Esophagus muscularis mucosa (tissue), 4 donors: ENCODE data around the gene MYH14. TPM values are rescaled to one million over a fixed set of nuclear protein-coding genes. Genes with fewer than 3 reads are reported as not detected.

Experiments
- DNase-seq: peaks from one replicate; pipeline ENCODE4 v3.0.0-alpha.2; 2017; ENCODE audit errors: extremely low spot score
- H3K27ac ChIP-seq, 4 donors: fragments of 200-600 bp; sonication (generic); replicated peaks in 1 of 4; 1 replicate in 3 of 4; 2 replicates in 1 of 4; pipeline ENCODE4 v1.5.1; 2016 to 2019; ENCODE audit warnings: mild to moderate bottlenecking in 1 of 4
- H3K27me3 ChIP-seq, 4 donors: fragments of 200-600 bp; sonication (generic); one replicate each; pipeline versions ENCODE4 v1.5.1 to v1.6.0; 2016 to 2019
- H3K36me3 ChIP-seq, 4 donors: fragments of 200-600 bp; sonication (generic); one replicate each; pipeline ENCODE4 v1.5.1; 2016 to 2019
- H3K4me1 ChIP-seq, 4 donors: fragments of 200-600 bp; sonication (generic); one replicate each; pipeline ENCODE4 v1.5.1; 2016 to 2019
- H3K4me3 ChIP-seq, 4 donors: fragments of 200-600 bp; sonication (generic); 1 replicate in 2 of 4; 2 replicates in 2 of 4; pipeline ENCODE4 v1.5.1; 2016 to 2019; ENCODE audit warnings: mild to moderate bottlenecking in 4 of 4, moderate library complexity in 1 of 4
- H3K9me3 ChIP-seq, 4 donors: fragments of 200-600 bp; sonication (generic); 1 replicate in 3 of 4; 2 replicates in 1 of 4; pipeline ENCODE4 v1.5.1; 2016 to 2019
- CTCF ChIP-seq, 3 experiments: fragments of 200-600 bp in 2 of 3; fragments of 450-650 bp in 1 of 3; sonication (generic) in 2 of 3; IDR thresholded peaks; one replicate each; pipeline ENCODE4 v1.5.1; 2017 to 2019; ENCODE audit warnings: antibody characterized with exemption in 3 of 3, mild to moderate bottlenecking in 2 of 3, moderate library complexity in 1 of 3
- EP300 ChIP-seq: sonication (generic); formaldehyde crosslinking; IDR thresholded peaks from one replicate; pipeline ENCODE4 v1.6.1; 2017; ENCODE audit warnings: antibody characterized with exemption
- POLR2A ChIP-seq: fragments of 450-650 bp; IDR thresholded peaks from one replicate; pipeline ENCODE4 v1.6.1; 2017; ENCODE audit warnings: antibody characterized with exemption, moderate library complexity, mild to moderate bottlenecking, low read depth
- POLR2AphosphoS5 ChIP-seq, 2 donors: sonication (generic); formaldehyde crosslinking; IDR thresholded peaks; one replicate each; pipeline ENCODE4 v1.6.1; 2017; ENCODE audit warnings: antibody characterized with exemption in 2 of 2
- WGBS: methylation state at CpG from one replicate; pipeline ENCODE4 v1.1.5; 2018; 5-methylcytosine and 5-hydroxymethylcytosine counted together
- intact Hi-C: fragments of 100-400 bp; cut with DNase I; formaldehyde crosslinking; loops from one replicate; pipeline ENCODE4 v1.15.1; 2023
- total RNA-seq, 4 donors: library from RNA; depleted of rRNA; stranded (reverse); fragments of >200 nt; gene quantifications; one replicate each; pipeline versions ENCODE4 v1.1.0 to v1.2.1, GENCODE V29; 2016

The MYH14 gene
- total RNA-seq, 4 donors from 2014 or later: 2.5 to 10.1 (median 5.3) TPM

- intact Hi-C loops: no loop called here
- H3K27me3 ChIP-seq: peaks cover 0 to 9% (median 0%) of the 10 kb centered on the region in 4 donors
- 84% methylated on average over 2 of the region's 2 CpGs for WGBS
- no peak overlapping the region for H3K4me3 ChIP-seq
- peaks cover 0 to 61% (median 34%) of the 10 kb centered on the region in 4 donors for H3K36me3 ChIP-seq
- no peak overlapping the region for H3K27ac ChIP-seq
- DNase-seq: no peak
- no peak for TF ChIP-seq CTCF (IDR thresholded peaks at IDR 0.05)
- no peak for TF ChIP-seq POLR2AphosphoS5 (IDR thresholded peaks at IDR 0.05)
- no peak for TF ChIP-seq POLR2A
- no peak for TF ChIP-seq EP300
- no peaks in the 10 kb centered on the region for H3K4me1 ChIP-seq
- peaks cover 0 to 45% (median 36%) of the 10 kb centered on the region in 4 donors for H3K9me3 ChIP-seq
Observed at GRCh38 chr19:50285833-50286232, 82.4 kb downstream of the MYH14 start.

GRCh38 chr19:50286443-50286842 lies 83.0 kb downstream of the MYH14 start:
- intact Hi-C loops: no loop called here
- 93% methylated on average over 18 of the region's 18 CpGs for WGBS

GRCh38 chr19:50287331-50287730 lies 83.9 kb downstream of the MYH14 start:
- peaks cover 0 to 51% (median 27%) of the 10 kb centered on the region in 4 donors for H3K36me3 ChIP-seq
- WGBS: 84% methylated on average over 2 of the region's 2 CpGs
- TF ChIP-seq POLR2A (no peak), CTCF (IDR thresholded peaks at IDR 0.05) (no peak)

More at GRCh38 chr19:50286443-50286842, 83.0 kb downstream of the MYH14 start:
- Histone ChIP-seq H3K4me3 (no peak overlapping the region), H3K27me3 (peaks cover 0 to 14% (median 0%) of the 10 kb centered on the region in 4 donors), H3K4me1 (no peaks in the 10 kb centered on the region), H3K9me3 (peaks cover 0 to 45% (median 36%) of the 10 kb centered on the region in 4 donors), H3K36me3 (peaks cover 0 to 56% (median 33%) of the 10 kb centered on the region in 4 donors), H3K27ac (no peak overlapping the region)
- DNase-seq: no peak
- no peak for TF ChIP-seq POLR2A
- no peak for TF ChIP-seq EP300
- no peak for TF ChIP-seq POLR2AphosphoS5 (IDR thresholded peaks at IDR 0.05)

DNA sequence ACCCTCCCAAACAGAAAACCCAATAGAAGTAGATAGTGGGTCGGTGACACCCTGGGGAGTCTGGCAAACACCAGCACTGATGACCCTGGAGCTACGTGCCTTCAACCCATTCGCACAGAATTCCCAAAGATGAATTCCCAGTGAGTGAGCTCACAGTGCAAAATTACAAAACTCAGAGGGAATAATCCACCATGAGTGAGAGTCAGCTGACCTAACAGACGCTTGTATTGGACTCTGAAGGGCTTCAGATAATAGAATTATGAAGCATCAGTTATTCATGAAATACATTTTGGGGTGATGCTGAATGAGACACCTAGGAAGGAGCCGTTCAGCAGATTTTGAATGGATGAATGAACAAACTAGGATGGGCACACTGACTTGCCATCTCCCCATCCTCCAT lies 85.5 kb downstream of the MYH14 start:
- TF ChIP-seq POLR2A: no peak
- TF ChIP-seq CTCF (IDR thresholded peaks at IDR 0.05): no peak
- no peak for TF ChIP-seq EP300
- TF ChIP-seq POLR2AphosphoS5 (IDR thresholded peaks at IDR 0.05): no peak
- Histone ChIP-seq H3K4me3 (no peak overlapping the region), H3K36me3 (peaks cover 0 to 67% (median 29%) of the 10 kb centered on the region in 4 donors), H3K4me1 (no peaks in the 10 kb centered on the region), H3K27me3 (peaks cover 0 to 37% (median 0%) of the 10 kb centered on the region in 4 donors), H3K27ac (no peak overlapping the region), H3K9me3 (peaks cover 0 to 45% (median 36%) of the 10 kb centered on the region in 4 donors)
- WGBS: 78% methylated on average over 5 of the region's 5 CpGs
- no peak for DNase-seq
- intact Hi-C loops: no loop called here

More at GRCh38 chr19:50287331-50287730, 83.9 kb downstream of the MYH14 start:
- no peaks in the 10 kb centered on the region for H3K4me1 ChIP-seq
- H3K27ac ChIP-seq: no peak overlapping the region
- peaks cover 0 to 45% (median 36%) of the 10 kb centered on the region in 4 donors for H3K9me3 ChIP-seq
- no peak for DNase-seq
- peaks cover 0 to 23% (median 0%) of the 10 kb centered on the region in 4 donors for H3K27me3 ChIP-seq
- intact Hi-C loops: no loop called here
- no peak overlapping the region for H3K4me3 ChIP-seq

DNA sequence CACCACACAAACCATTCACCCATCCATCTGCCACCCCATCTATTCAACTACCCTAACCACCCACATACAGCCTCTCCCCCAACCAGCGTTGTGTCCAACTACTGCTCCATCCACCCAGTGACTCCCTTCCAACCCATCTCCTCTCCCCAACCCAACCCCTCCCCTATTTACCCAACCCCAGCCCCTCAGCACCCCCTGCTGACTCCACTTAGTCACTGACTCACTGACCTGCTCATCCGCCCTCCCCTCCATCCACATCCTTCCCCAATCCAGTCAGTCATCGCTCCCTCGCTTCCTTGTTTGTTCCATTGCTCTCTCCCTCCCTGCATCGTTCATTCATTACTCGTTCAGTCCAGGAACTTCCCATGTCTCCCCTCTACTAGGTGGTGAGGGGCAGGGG lies 86.6 kb downstream of the MYH14 start:
- Histone ChIP-seq H3K27ac (no peak overlapping the region), H3K27me3 (peaks cover 0 to 37% (median 0%) of the 10 kb centered on the region in 4 donors), H3K4me1 (no peaks in the 10 kb centered on the region), H3K4me3 (no peak overlapping the region), H3K36me3 (peaks cover 0 to 69% (median 28%) of the 10 kb centered on the region in 4 donors), H3K9me3 (peaks cover 0 to 43% (median 33%) of the 10 kb centered on the region in 4 donors)
- DNase-seq: no peak
- WGBS: 63% methylated on average over 6 of the region's 6 CpGs
- intact Hi-C loops: no loop called here
- TF ChIP-seq POLR2A (no peak), POLR2AphosphoS5 (IDR thresholded peaks at IDR 0.05) (no peak), CTCF (IDR thresholded peaks at IDR 0.05) (no peak), EP300 (no peak)
